GM21529 (cell line): ENCODE data around the gene PDX1.
"Not testable (repeated sequence)": the region's sequence is repeated elsewhere in the genome, so short reads cannot be mapped to it uniquely, and the experiment has no call there.

Experiments
- ATAC-seq: cut with Tn5 transposase; IDR thresholded peaks from one replicate; pipeline ENCODE4 v1.9.1; 2021; ENCODE audit not compliant: unreplicated experiment

The PDX1 gene

GRCh38 chr13:27954406-27954851 lies 34.6 kb downstream of the PDX1 start:
- no peak for ATAC-seq

DNA sequence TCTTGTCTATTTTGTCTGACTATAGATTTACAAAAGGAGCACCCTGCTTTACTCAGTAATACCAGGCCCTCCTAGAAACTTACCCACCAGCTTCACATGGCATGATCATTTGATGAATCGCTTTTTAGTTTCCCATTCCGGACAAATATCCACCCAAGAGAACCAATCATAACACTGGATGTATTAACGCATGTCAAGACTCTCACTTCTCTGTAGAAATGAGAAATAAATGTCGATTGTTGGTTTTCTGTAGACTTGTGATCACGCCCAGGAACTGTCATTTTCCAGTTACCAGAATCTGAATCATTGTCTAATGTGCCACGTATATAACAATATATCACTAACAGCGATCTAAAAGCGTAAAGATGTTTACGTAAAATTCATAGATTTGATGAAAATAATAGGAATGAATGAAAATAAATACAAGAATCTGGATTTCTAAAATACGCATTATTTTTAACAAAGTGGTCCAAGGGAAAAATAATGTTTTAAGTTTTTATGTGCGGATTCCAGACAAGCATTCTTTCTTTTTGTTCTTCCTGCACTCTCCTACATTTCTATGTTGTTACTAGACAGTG lies 35.3 kb downstream of the PDX1 start:
- ATAC-seq, result no peak

- ATAC-seq, result no peak
Observed at GRCh38 chr13:27956576-27957300, 36.9 kb downstream of the PDX1 start.

GRCh38 chr13:27959976-27960361 lies 40.2 kb downstream of the PDX1 start:
- ATAC-seq, result no peak

GRCh38 chr13:27960362-27961226 lies 40.8 kb downstream of the PDX1 start:
- ATAC-seq, result no peak

GRCh38 chr13:27961227-27962085 lies 41.7 kb downstream of the PDX1 start:
- no peak for ATAC-seq

DNA sequence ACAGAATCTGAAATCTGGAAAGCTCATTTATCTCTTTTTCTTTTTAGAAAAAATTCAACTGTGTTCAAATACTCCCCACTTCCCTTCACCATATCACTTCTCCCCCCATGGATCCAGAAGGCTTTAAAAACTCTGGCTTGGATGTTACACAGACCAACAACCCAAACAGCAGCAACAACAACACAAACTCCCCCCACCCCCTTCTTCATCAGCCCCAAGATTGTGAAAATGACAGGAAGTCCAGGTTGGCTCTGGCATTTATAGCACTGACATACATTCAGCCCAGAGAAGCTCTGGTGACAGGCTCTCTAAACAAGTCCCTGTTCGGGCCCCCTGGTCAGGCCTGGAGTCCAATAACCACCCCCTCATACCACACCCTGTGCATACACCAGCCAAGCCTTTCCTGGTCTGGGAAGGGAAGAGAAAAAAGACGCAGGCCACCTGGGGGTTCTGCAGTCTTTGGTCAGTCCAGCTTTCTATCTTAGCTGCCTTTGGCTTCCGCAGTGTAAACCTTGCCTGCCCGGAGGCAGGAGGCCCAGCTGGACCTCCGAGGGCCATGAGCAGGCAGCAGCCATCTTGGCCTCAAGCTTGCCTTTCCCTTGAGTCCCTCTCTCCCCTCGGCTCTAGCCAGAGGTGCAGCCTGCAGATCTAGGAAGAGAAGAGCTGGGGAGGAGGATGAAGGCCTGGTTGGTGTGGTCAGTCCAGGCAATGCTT lies 42.5 kb downstream of the PDX1 start:
- ATAC-seq, result no peak

DNA sequence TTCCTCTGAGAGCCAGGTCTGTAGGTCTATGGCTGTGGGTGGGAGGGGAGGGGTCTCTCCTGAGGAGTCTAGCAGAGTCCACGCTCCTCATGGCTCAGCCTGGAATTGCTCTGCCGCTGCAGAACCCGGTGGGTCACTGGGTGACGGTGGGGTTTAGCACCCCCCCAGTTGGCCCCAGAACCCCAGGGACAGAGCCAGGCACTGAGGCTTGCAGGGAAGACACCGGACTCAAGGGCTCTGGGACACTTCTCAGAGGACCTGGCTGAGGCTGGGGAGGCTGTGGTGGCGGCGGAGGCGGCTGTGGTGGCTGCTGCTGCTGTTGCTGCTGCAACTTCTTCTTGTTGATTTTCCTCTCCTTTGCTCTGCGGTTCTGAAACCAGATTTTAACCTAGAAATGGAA lies 43.2 kb downstream of the PDX1 start:
- ATAC-seq, result no peak

DNA sequence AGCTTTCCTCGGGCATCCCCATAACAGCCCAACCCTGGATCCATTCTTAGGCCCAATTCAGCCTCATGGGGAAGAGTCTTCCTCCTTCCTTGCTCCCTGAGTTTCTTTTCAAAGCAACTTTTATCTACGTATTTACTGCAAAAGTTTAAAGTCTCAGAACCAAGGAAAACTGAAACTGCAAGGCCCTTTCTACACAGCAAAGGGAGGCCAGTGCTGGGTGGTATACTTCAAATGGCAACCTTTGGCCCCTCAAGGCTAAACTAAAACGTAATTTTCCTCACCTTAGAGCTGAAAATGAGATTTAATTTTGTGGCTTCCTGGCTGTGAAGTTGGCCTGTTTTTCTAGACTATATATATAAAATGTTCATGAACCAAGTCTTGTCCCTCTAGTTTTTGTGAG lies 43.7 kb downstream of the PDX1 start:
- no peak for ATAC-seq

- ATAC-seq, result not testable (repeated sequence)
Observed at GRCh38 chr13:27964206-27964605, 44.4 kb downstream of the PDX1 start.

GRCh38 chr13:27964741-27965323 lies 45.0 kb downstream of the PDX1 start:
- no peak for ATAC-seq

DNA sequence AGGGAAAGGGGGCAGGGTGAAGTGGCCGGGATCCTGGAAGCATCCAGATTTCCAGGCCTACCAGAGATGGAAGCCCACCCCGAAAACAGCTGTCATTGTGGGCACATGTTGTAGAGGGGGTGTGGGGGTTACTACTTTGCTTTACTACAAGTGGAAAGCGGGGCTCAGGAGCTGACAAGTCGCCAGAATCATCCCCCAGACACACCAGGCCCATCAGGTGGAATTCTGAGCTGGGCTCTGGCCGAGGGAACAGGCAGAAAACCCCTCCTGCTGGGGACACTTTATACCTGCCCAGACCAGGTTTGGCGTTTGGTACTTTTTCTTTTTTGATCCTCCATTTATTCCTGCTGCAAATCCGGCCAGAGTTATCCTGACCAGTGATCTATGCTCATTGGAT lies 45.5 kb downstream of the PDX1 start:
- ATAC-seq, result no peak

DNA sequence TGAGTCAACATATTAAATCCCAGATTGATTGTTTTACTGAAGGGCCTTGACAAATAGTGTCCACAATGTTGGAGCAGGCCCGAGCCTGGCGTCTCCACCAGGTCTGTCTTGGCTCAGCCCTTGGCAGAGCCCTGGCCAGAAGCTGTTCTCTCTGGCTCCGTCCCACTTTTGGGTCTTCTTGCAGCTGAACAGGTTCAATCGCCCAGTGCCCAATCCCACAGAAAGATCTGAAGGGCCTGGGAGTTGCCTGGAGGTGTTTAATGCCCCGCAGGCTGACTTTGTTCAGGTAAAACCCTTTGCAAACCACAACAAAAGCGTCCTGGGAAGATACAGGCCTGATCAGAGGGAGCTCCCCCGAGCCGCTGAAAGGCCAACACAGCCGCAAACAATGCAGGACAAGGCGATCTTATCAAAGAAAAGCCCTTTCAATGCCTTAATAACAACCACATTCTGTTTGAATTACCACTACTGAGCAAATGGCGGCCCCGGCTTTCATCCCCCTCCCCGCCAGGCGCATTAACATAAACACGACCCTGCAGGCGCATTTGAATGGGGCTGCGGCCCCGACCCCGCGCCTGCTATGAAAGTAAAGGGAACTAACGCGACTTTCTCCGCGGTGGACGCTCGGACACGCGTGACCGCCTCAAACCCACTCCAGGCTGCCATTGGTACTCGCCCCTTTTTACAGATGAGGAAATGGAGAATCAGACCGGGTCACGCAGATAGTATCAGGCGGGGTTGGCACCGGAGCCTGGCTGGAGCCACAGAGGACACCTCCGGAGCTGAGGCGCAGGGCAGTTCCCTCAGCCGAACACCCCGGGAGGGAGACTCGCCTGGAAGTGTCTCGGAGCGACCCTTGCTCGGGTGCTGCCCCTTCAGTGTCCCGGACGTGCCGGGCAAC lies 46.2 kb downstream of the PDX1 start:
- no peak for ATAC-seq

DNA sequence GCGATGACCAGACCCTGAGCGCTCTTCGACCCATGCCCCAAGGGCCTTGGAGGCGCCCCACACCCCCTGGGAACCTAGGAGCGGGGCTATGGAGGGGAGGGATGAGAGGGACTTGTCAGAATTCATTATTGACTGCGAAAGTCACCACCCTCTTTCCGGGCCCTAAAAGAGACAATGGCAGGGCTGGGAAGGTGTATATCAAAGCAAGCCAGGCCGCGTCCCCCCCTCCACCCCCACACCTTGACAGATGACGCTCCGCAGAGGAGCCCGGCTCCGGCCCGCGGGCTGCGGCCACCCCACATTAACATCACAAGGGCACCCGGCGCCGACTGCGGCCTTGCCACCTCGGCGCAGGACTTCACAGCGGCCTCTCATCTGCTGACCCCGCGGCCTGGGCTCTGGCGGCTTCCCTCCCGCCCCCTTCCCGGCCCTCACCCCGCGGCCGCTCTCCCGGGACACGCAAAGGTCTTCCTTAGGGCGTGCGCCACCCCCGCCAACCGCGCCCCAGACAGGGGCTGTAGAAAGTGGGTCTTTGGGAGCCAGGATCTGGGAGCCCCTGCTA lies 46.9 kb downstream of the PDX1 start:
- no peak for ATAC-seq

DNA sequence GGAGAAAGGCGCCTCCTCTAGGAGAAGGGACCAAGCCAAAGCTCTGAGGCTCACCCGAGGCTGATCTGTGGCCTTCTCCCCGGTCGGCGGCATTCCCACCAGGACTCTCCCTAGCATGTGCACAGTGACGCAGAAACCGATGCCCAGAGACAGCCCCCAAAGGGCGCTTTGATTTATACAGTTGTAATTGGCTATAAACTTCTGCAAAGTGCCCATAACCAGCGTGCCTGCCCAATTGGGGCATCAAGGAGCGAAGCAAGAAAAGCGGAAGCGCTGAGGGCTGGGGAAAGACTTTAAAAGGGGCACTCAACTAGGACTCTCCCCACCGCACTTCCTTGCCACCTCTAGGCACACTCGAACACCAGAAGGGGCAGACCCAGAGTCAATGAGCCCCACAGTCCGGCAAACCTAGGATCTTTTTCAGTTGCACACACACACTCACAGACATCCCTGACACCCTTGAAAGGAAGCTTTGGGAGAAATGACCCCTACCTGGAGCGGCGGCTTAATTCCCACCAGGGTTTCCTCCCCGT lies 47.5 kb downstream of the PDX1 start:
- no peak for ATAC-seq

- ATAC-seq, result no peak
Observed at GRCh38 chr13:27967736-27968315, 48.0 kb downstream of the PDX1 start.

DNA sequence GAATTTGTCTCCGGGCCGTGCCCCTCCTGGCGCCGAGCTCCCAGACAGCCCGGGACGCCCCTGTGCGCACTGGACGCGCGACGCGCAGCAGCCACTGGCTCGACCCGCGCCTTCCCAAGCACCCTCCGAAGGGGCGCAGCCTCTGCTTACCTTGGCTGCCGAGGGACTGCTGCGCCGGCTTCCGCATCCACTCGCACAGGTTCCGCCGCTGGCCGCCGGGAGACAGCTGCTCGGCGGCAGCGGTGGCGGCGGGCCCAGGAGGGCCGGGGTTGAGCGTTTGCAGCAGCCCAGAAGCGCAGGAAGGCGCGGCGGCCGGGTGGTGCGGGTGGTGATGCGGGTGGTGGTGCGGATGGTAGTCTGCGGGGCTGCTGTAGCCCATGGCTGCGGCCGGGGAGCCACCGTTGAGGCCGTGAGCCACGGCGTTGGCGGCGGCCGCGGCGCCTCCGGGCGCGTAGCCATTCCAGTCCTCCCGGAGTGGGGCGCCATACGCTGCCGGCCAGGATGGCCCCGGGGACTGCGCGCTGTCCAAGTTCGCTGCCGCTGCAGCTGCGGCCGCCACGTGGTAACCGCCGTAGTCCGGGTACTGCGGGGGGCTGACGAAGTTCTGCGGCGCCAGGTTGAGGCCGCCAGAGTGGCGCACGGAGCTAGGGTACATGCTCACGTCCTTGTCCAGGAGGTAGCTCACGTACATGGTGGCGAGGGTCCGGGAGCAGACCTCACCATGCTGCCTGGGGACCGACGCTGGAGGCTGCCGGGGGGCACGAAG lies 48.7 kb downstream of the PDX1 start:
- ATAC-seq, result no peak
